Activated T-cell treated with anti-CD3 and anti-CD28 coated beads for 1 hour (primary cell): ENCODE measurements around the gene GLCCI1.

ENCODE experiments used
- DNase-seq: peaks from one replicate; pipeline ENCODE4 v3.0.0-alpha.2; 2020; ENCODE audit warnings: low read depth

The GLCCI1 gene

GRCh38 chr7:7968544-7969305, at the start of gene GLCCI1:
TSS of gene GLCCI1 (plus strand) at chr7:7968796. CDS start at chr7:7969351, 555 bp downstream.
- peak; percentile 92 for DNase-seq

- DNase-seq, result no peak
Measured at GRCh38 chr7:7919449-7919945, 49.1 kb upstream of the GLCCI1 start.

GRCh38 chr7:7920056-7920455, 48.5 kb upstream of the GLCCI1 start:
- no peak for DNase-seq

- no peak for DNase-seq
Measured at GRCh38 chr7:7920481-7920880, 48.1 kb upstream of the GLCCI1 start.

- no peak for DNase-seq
Measured at GRCh38 chr7:7921830-7922229, 46.8 kb upstream of the GLCCI1 start.

- no peak for DNase-seq
Measured at GRCh38 chr7:7922684-7923385, 45.8 kb upstream of the GLCCI1 start.

GRCh38 chr7:7923818-7924217, 44.8 kb upstream of the GLCCI1 start:
- DNase-seq, result no peak

- no peak for DNase-seq
Measured at GRCh38 chr7:7924303-7924702, 44.3 kb upstream of the GLCCI1 start.

- no peak for DNase-seq
Measured at GRCh38 chr7:7931626-7932025, 37.0 kb upstream of the GLCCI1 start.

- no peak for DNase-seq
Measured at GRCh38 chr7:7932553-7932952, 36.0 kb upstream of the GLCCI1 start.

- no peak for DNase-seq
Measured at GRCh38 chr7:7933915-7934526, 34.6 kb upstream of the GLCCI1 start.

GRCh38 chr7:7934945-7935344, 33.7 kb upstream of the GLCCI1 start:
- no peak for DNase-seq

- DNase-seq, result no peak
Measured at GRCh38 chr7:7938471-7938870, 30.1 kb upstream of the GLCCI1 start.

- no peak for DNase-seq
Measured at GRCh38 chr7:7943951-7944350, 24.6 kb upstream of the GLCCI1 start.

GRCh38 chr7:7944619-7945282, 23.8 kb upstream of the GLCCI1 start:
- peak; percentile 9 for DNase-seq

- no peak for DNase-seq
Measured at GRCh38 chr7:7946486-7946885, 22.1 kb upstream of the GLCCI1 start.

- DNase-seq, result no peak
Measured at GRCh38 chr7:7948232-7948631, 20.4 kb upstream of the GLCCI1 start.

GRCh38 chr7:7953806-7954205, 14.8 kb upstream of the GLCCI1 start:
- no peak for DNase-seq

GRCh38 chr7:7956531-7957128, 12.0 kb upstream of the GLCCI1 start:
- no peak for DNase-seq

- DNase-seq, result no peak
Measured at GRCh38 chr7:7957513-7957912, 11.1 kb upstream of the GLCCI1 start.

- no peak for DNase-seq
Measured at GRCh38 chr7:7959979-7960670, 8.5 kb upstream of the GLCCI1 start.
